Vagina (tissue), 2 donors: Measurements from ENCODE around the gene SEC11A. TPM values are rescaled to one million over a fixed set of nuclear protein-coding genes. Genes with fewer than 3 reads are reported as not detected.

ENCODE experiments used
- DNase-seq, 2 donors: peaks; one replicate each; pipeline ENCODE4 v3.0.0-alpha.2; 2017; ENCODE audit errors: extremely low spot score in 2 of 2
- H3K27ac ChIP-seq: fragments of 200-600 bp; sonication (generic); one replicate; pipeline ENCODE4 v1.5.1; 2019
- H3K27me3 ChIP-seq: fragments of 200-600 bp; sonication (generic); one replicate; pipeline ENCODE4 v1.5.1; 2019
- H3K36me3 ChIP-seq, 2 donors: fragments of 200-600 bp; sonication (generic); one replicate each; pipeline ENCODE4 v1.5.1; 2017 to 2019
- H3K4me1 ChIP-seq: fragments of 200-600 bp; sonication (generic); one replicate; pipeline ENCODE4 v1.5.1; 2019
- H3K4me3 ChIP-seq, 2 donors: fragments of 200-600 bp; sonication (generic); 1 replicate in 1 of 2; 2 replicates in 1 of 2; pipeline ENCODE4 v1.5.1; 2016 to 2019
- H3K9me3 ChIP-seq: fragments of 200-600 bp; sonication (generic); one replicate; pipeline ENCODE4 v1.5.1; 2019
- CTCF ChIP-seq, 3 experiments: fragments of 450-650 bp in 2 of 3; fragments of 200-600 bp in 1 of 3; sonication (generic) in 1 of 3; IDR thresholded peaks; one replicate each; pipeline ENCODE4 v1.5.1; 2017 to 2019; ENCODE audit warnings: antibody characterized with exemption in 3 of 3, mild to moderate bottlenecking in 2 of 3, moderate library complexity in 2 of 3
- POLR2A ChIP-seq, 2 donors: fragments of 450-650 bp; IDR thresholded peaks; one replicate each; pipeline ENCODE4 v1.6.1; 2017; ENCODE audit warnings: antibody characterized with exemption in 2 of 2, mild to moderate bottlenecking in 2 of 2, moderate library complexity in 2 of 2
- POLR2AphosphoS5 ChIP-seq, 2 donors: sonication (generic); formaldehyde crosslinking; IDR thresholded peaks; one replicate each; pipeline ENCODE4 v1.9.0; 2017; ENCODE audit warnings: antibody characterized with exemption in 2 of 2, mild to moderate bottlenecking in 2 of 2, low read depth in 1 of 2; ENCODE audit not compliant: insufficient read depth in 1 of 2
- intact Hi-C: fragments of 100-400 bp; cut with DNase I; formaldehyde crosslinking; loops from one replicate; pipeline ENCODE4 v1.15.1; 2023
- total RNA-seq: library from RNA; depleted of rRNA; stranded (reverse); fragments of >200 nt; gene quantifications from one replicate; pipeline ENCODE4 v1.2.3, GENCODE V29; 2016

SEC11A gene
- total RNA-seq = 99.2 TPM

GRCh38 chr15:84716036-84716732 lies at the start of gene SEC11A:
SEC11A (minus strand) TSS chr15:84716139; CDS start chr15:84716075, 64 bp downstream.
- intact Hi-C loops = loop anchor here (1.0 to 5.0 kb wide), 3 partner anchors 31 to 211 kb away; partner anchors contain the start of gene NMB
- no peak for TF ChIP-seq CTCF (IDR thresholded peaks at IDR 0.05)
- peak in 1 of 2 donors; percentile 68 for TF ChIP-seq POLR2A (IDR thresholded peaks at IDR 0.05)
- peak; percentile 75 to 91 for TF ChIP-seq POLR2AphosphoS5 (IDR thresholded peaks at IDR 0.05; ENCODE audit: insufficient read depth in 1 of 2, low read depth in 1 of 2)
- H3K36me3 ChIP-seq = peaks cover 0 to 7% of the 10 kb centered on the region in 2 donors
- H3K27ac ChIP-seq = peak within 1 kb of the TSS; percentile 90
- no peaks in the 10 kb centered on the region for H3K9me3 ChIP-seq
- peak; percentile 96 to 97 for DNase-seq
- peak within 1 kb of the TSS; percentile 76 to 91 for H3K4me3 ChIP-seq
- H3K4me1 ChIP-seq = peaks cover 33% of the 10 kb centered on the region
- H3K27me3 ChIP-seq = no peaks in the 10 kb centered on the region

GRCh38 chr15:84765675-84766074 lies 49.7 kb upstream of the SEC11A start:
- no peaks in the 10 kb centered on the region for H3K9me3 ChIP-seq
- intact Hi-C loops = no loop called here
- H3K4me3 ChIP-seq = no peak overlapping the region
- no peaks in the 10 kb centered on the region for H3K27me3 ChIP-seq
- H3K4me1 ChIP-seq = peaks cover 44% of the 10 kb centered on the region
- DNase-seq = no peak
- peaks cover 0 to 16% of the 10 kb centered on the region in 2 donors for H3K36me3 ChIP-seq
- no peak for TF ChIP-seq POLR2AphosphoS5 (IDR thresholded peaks at IDR 0.05; ENCODE audit: insufficient read depth in 1 of 2, low read depth in 1 of 2)
- TF ChIP-seq CTCF (IDR thresholded peaks at IDR 0.05) = no peak
- TF ChIP-seq POLR2A (IDR thresholded peaks at IDR 0.05) = no peak
- H3K27ac ChIP-seq = no peak overlapping the region

GRCh38 chr15:84764989-84765388 lies 49.0 kb upstream of the SEC11A start:
- peaks cover 0 to 16% of the 10 kb centered on the region in 2 donors for H3K36me3 ChIP-seq
- no peak overlapping the region for H3K27ac ChIP-seq
- TF ChIP-seq POLR2AphosphoS5 (IDR thresholded peaks at IDR 0.05; ENCODE audit: insufficient read depth in 1 of 2, low read depth in 1 of 2) (no peak), CTCF (IDR thresholded peaks at IDR 0.05) (no peak), POLR2A (IDR thresholded peaks at IDR 0.05) (no peak)
- peaks cover 50% of the 10 kb centered on the region for H3K4me1 ChIP-seq
- no peak for DNase-seq
- H3K9me3 ChIP-seq = no peaks in the 10 kb centered on the region
- intact Hi-C loops = no loop called here
- H3K4me3 ChIP-seq = no peak overlapping the region
- H3K27me3 ChIP-seq = no peaks in the 10 kb centered on the region

GRCh38 chr15:84764585-84764984 lies 48.6 kb upstream of the SEC11A start:
- no peak overlapping the region for H3K4me3 ChIP-seq
- peaks cover 52% of the 10 kb centered on the region for H3K4me1 ChIP-seq
- H3K27ac ChIP-seq = no peak overlapping the region
- TF ChIP-seq CTCF (IDR thresholded peaks at IDR 0.05) = no peak
- TF ChIP-seq POLR2AphosphoS5 (IDR thresholded peaks at IDR 0.05; ENCODE audit: insufficient read depth in 1 of 2, low read depth in 1 of 2) = no peak
- no peak for TF ChIP-seq POLR2A (IDR thresholded peaks at IDR 0.05)
- no peaks in the 10 kb centered on the region for H3K9me3 ChIP-seq
- no peaks in the 10 kb centered on the region for H3K27me3 ChIP-seq
- intact Hi-C loops = no loop called here
- peaks cover 0 to 16% of the 10 kb centered on the region in 2 donors for H3K36me3 ChIP-seq
- DNase-seq = no peak
